ENCODE data around the gene PIP5K1C. TPM values are rescaled to one million over a fixed set of nuclear protein-coding genes. Genes with fewer than 3 reads are reported as not detected.

Gene PIP5K1C
- total and polyA plus RNA-seq, 2 donors (not counting 1 experiment from before 2014, with no cell fraction given) = 10.4 to 46.7 TPM

GRCh38 chr19:3607303-3608078 lies 92.8 kb downstream of the PIP5K1C start:
- no peak for ATAC-seq (ENCODE audit: low read depth)
- WGBS (ENCODE audit: insufficient coverage) = 23% methylated on average over 20 of the region's 22 CpGs
- H3K36me3 ChIP-seq (replicated peaks in 1 of 2; ENCODE audit: control extremely low read depth in 1 of 2, control insufficient read depth in 1 of 2, extremely low read depth in 1 of 2, insufficient read depth in 2 of 2, low read length in 1 of 2) = peaks cover 0 to 13% of the 10 kb centered on the region in 2 experiments
- peaks cover 0 to 25% (median 0%) of the 10 kb centered on the region in 3 donors for H3K9me3 ChIP-seq (ENCODE audit: control extremely low read depth in 1 of 3, control insufficient read depth in 2 of 3, insufficient read depth in 1 of 3, low read length in 2 of 3)
- intact Hi-C loops (cut with micrococcal nuclease) = loop anchor here (5.0 kb wide), 1 partner anchor 50 kb away; the partner anchor contains the start of gene MFSD12
- H3K79me2 ChIP-seq (ENCODE audit: control insufficient read depth, insufficient read depth, low read length) = peaks cover 7% of the 10 kb centered on the region
- ChIA-PET CTCF (interaction anchor here (0.6 to 1.9 kb wide), 3 partner anchors 11 to 98 kb away, joined by 4 to 9 read pairs (median 5); no protein-coding TSS in a partner anchor), POLR2A (no interaction called here)
- TF ChIP-seq CTCF (IDR thresholded peaks at IDR 0.05) (no peak), EZH2 (IDR thresholded peaks at IDR 0.05; ENCODE audit: borderline replicate concordance, insufficient read depth, low read depth, low read length, poor library complexity, severe bottlenecking) (no peak)
- H3K4me1 ChIP-seq (ENCODE audit: control insufficient read depth in 2 of 2, insufficient read depth in 2 of 2, low read length in 2 of 2) = peaks cover 36 to 49% of the 10 kb centered on the region in 2 donors
- Mint-ChIP-seq H3K4me1 (peaks cover 21% of the 10 kb centered on the region), H3K9me3 (ENCODE audit: insufficient read depth) (no peaks in the 10 kb centered on the region), H3K27me3 (no peaks in the 10 kb centered on the region), H3K4me3 (peak overlapping the region; percentile 69), H3K27ac (peak overlapping the region; percentile 22)
- DNase-seq = no peak
- H2AFZ ChIP-seq (ENCODE audit: insufficient read depth, low read depth, low read length, poor library complexity, severe bottlenecking) = peak overlapping the region; percentile 84
- H3K4me2 ChIP-seq (replicated peaks; ENCODE audit: low read depth, low read length, poor library complexity, severe bottlenecking) = peak overlapping the region; percentile 97
- peak overlapping the region in 4 of 5 experiments; percentile 49 to 71 (median 64) for H3K4me3 ChIP-seq (ENCODE audit: control extremely low read depth in 1 of 5, extremely low read depth in 1 of 5, insufficient read depth in 1 of 5, low read depth in 2 of 5, low read length in 4 of 5)
- H3K9ac ChIP-seq (ENCODE audit: low read length) = peak overlapping the region; percentile 74
- peaks cover 0 to 4% (median 0%) of the 10 kb centered on the region in 4 experiments for H3K27me3 ChIP-seq (replicated peaks in 1 of 4; ENCODE audit: control extremely low read depth in 1 of 4, control insufficient read depth in 3 of 4, insufficient read depth in 4 of 4, low read length in 3 of 4)
- H4K20me1 ChIP-seq (ENCODE audit: control insufficient read depth, insufficient read depth, low read length, poor library complexity, severe bottlenecking) = no peaks in the 10 kb centered on the region
- no peak overlapping the region for H3K27ac ChIP-seq (ENCODE audit: low read length in 2 of 2)

Measured in B cell (primary cell).